ENCODE results near the gene TPK1.

Gene TPK1

GRCh38 chr7:144519925-144520324 is 315.9 kb downstream of the TPK1 start:
- no peak for DNase-seq

- DNase-seq: no peak
These were observed 317.5 kb downstream of the TPK1 start for GRCh38 chr7:144518360-144518759.

- no peak for DNase-seq
These were observed 318.1 kb downstream of the TPK1 start for GRCh38 chr7:144517749-144518148.

- no peak for DNase-seq
These were observed 318.9 kb downstream of the TPK1 start for GRCh38 chr7:144516729-144517525.

GRCh38 chr7:144513334-144513733 is 322.5 kb downstream of the TPK1 start:
- no peak for DNase-seq

- DNase-seq: no peak
These were observed 325.2 kb downstream of the TPK1 start for GRCh38 chr7:144510621-144511020.

- DNase-seq: no peak
These were observed 327.2 kb downstream of the TPK1 start for GRCh38 chr7:144508702-144509101.

- DNase-seq: no peak
These were observed 332.6 kb downstream of the TPK1 start for GRCh38 chr7:144503215-144503614.

GRCh38 chr7:144500225-144500624 is 335.6 kb downstream of the TPK1 start:
- no peak for DNase-seq

- no peak for DNase-seq
These were observed 338.6 kb downstream of the TPK1 start for GRCh38 chr7:144497282-144497681.

GRCh38 chr7:144494355-144494754 is 341.5 kb downstream of the TPK1 start:
- no peak for DNase-seq

- no peak for DNase-seq
These were observed 346.3 kb downstream of the TPK1 start for GRCh38 chr7:144489504-144489903.

- no peak for DNase-seq
These were observed 346.9 kb downstream of the TPK1 start for GRCh38 chr7:144488977-144489376.

GRCh38 chr7:144487901-144488300 is 348.0 kb downstream of the TPK1 start:
- DNase-seq: no peak

- no peak for DNase-seq
These were observed 351.4 kb downstream of the TPK1 start for GRCh38 chr7:144484445-144484844.

- no peak for DNase-seq
These were observed 352.7 kb downstream of the TPK1 start for GRCh38 chr7:144483189-144483588.

GRCh38 chr7:144481833-144482232 is 354.0 kb downstream of the TPK1 start:
- no peak for DNase-seq

GRCh38 chr7:144477348-144477747 is 358.5 kb downstream of the TPK1 start:
- no peak for DNase-seq

GRCh38 chr7:144474800-144475615 is 360.8 kb downstream of the TPK1 start:
- DNase-seq: no peak

- no peak for DNase-seq
These were observed 361.5 kb downstream of the TPK1 start for GRCh38 chr7:144474363-144474762.

GRCh38 chr7:144473908-144474307 is 361.9 kb downstream of the TPK1 start:
- DNase-seq: no peak

- DNase-seq: no peak
These were observed 365.8 kb downstream of the TPK1 start for GRCh38 chr7:144470078-144470477.

GRCh38 chr7:144468990-144469732 is 366.7 kb downstream of the TPK1 start:
- DNase-seq: no peak

- DNase-seq: no peak
These were observed 376.2 kb downstream of the TPK1 start for GRCh38 chr7:144459635-144460034.
